Panc1 (cell line): ENCODE data around the gene LIMCH1. TPM values are rescaled to one million over a fixed set of nuclear protein-coding genes. Genes with fewer than 3 reads are reported as not detected.

Experiments used
- ATAC-seq: fragments of 200-7000 bp; cut with Tn5 transposase; 2 replicates; pipeline ENCODE4 v1.9.1; 2020; ENCODE audit warnings: mild to moderate bottlenecking, moderate library complexity
- BruUV-seq: library from RNA; stranded (reverse); fragments of 400-500 nt; replicated peaks from 2 replicates; lab custom pipeline; 2021; lab: Mats Ljungman, UMichigan
- CTCF ChIA-PET: fragments of 300-600 bp; sonication (Branson Sonifier 250); formaldehyde crosslinking; loops from one replicate; lab custom pipeline; 2022; ENCODE audit warnings: antibody characterized with exemption; lab: Charles Lee
- POLR2A ChIA-PET: fragments of 300-600 bp; sonication (Branson Sonifier 250); formaldehyde crosslinking; loops from one replicate; lab custom pipeline; 2022; ENCODE audit warnings: antibody characterized with exemption; lab: Charles Lee
- DNase-seq: peaks from one replicate; pipeline ENCODE4 v3.0.0-alpha.2; 2010; ENCODE audit warnings: low read depth, low spot score
- H3K27ac ChIP-seq: 2 replicates; pipeline ENCODE4 v1.5.1; 2011; ENCODE audit warnings: mild to moderate bottlenecking, low read length, inconsistent platforms
- H3K27me3 ChIP-seq: fragments of 200-500 bp; sonication (Bioruptor generic); 2 replicates; pipeline ENCODE4 v1.6.0; 2014; ENCODE audit warnings: low read length, inconsistent platforms; ENCODE audit not compliant: control insufficient read depth, insufficient read depth
- H3K36me3 ChIP-seq: fragments of 200-500 bp; sonication (Bioruptor generic); 2 replicates; pipeline ENCODE4 v1.5.1; 2014; ENCODE audit warnings: inconsistent platforms, mild to moderate bottlenecking, low read length, moderate library complexity; ENCODE audit not compliant: control insufficient read depth, insufficient read depth
- H3K4me1 ChIP-seq: 2 replicates; pipeline ENCODE4 v1.5.1; 2011; ENCODE audit warnings: inconsistent platforms, mild to moderate bottlenecking, low read length, moderate library complexity; ENCODE audit not compliant: control insufficient read depth, insufficient read depth
- H3K4me3 ChIP-seq, 2 experiments: 2 replicates each; pipeline ENCODE4 v1.5.1; 2011 to 2012; ENCODE audit warnings: low read depth in 2 of 2, low read length in 2 of 2, mild to moderate bottlenecking in 2 of 2, inconsistent platforms in 1 of 2, moderate library complexity in 1 of 2
- H3K9me3 ChIP-seq: fragments of 200-500 bp; sonication (Bioruptor generic); 2 replicates; pipeline ENCODE4 v1.5.1; 2014; ENCODE audit warnings: low read depth, mild to moderate bottlenecking, inconsistent platforms, low read length, moderate library complexity; ENCODE audit not compliant: control insufficient read depth, insufficient read depth
- CTCF ChIP-seq: fragments of 450-650 bp; IDR thresholded peaks from 2 replicates; pipeline ENCODE4 v1.5.1; 2017; ENCODE audit warnings: mild to moderate bottlenecking
- POLR2AphosphoS5 ChIP-seq: IDR thresholded peaks from 2 replicates; pipeline ENCODE4 v1.6.1; 2012; ENCODE audit warnings: mild to moderate bottlenecking, low read depth, low read length, moderate library complexity
- REST ChIP-seq, 2 experiments: IDR thresholded peaks; 2 replicates each; pipeline ENCODE4 v1.6.1; 2011 to 2012; ENCODE audit warnings: low read depth in 2 of 2, control low read depth in 1 of 2, low read length in 1 of 2, mild to moderate bottlenecking in 1 of 2, moderate library complexity in 1 of 2; ENCODE audit not compliant: insufficient read depth in 1 of 2
- SIN3A ChIP-seq: IDR thresholded peaks from 2 replicates; pipeline ENCODE4 v1.6.1; 2012; ENCODE audit warnings: low read depth, mild to moderate bottlenecking, low read length, moderate library complexity, borderline replicate concordance; ENCODE audit not compliant: insufficient read depth
- TCF7L2 ChIP-seq: IDR thresholded peaks from 2 replicates; pipeline ENCODE4 v1.6.1; 2011; ENCODE audit warnings: mild to moderate bottlenecking, low read depth, low read length, inconsistent platforms
- in situ Hi-C: cut with HindIII; loops from 2 replicates; pipeline ENCODE4 v1.10.0; 2016; ENCODE audit warnings: low sequenced_read_pairs, low pct_unique_long_range_greater_than_20kb
- intact Hi-C: fragments of 100-400 bp; cut with micrococcal nuclease; formaldehyde crosslinking; loops from one replicate; pipeline ENCODE4 v1.10.0; 2022; ENCODE audit not compliant: unreplicated experiment
- total RNA-seq: library from RNA; stranded (reverse); gene quantifications from one replicate; pipeline ENCODE4 v1.2.1, GENCODE V29; 2021; ENCODE audit not compliant: unreplicated experiment

Gene LIMCH1
- total RNA-seq, 1 experiment from 2014 or later = 3.3 TPM

GRCh38 chr4:41572956-41573355 lies 35.0 kb downstream of the LIMCH1 start:
- TF ChIP-seq CTCF (no peak), TCF7L2 (no peak), REST (IDR thresholded peaks at IDR 0.05; ENCODE audit: insufficient read depth in 1 of 2, low read depth in 2 of 2, low read length in 1 of 2) (no peak), POLR2AphosphoS5 (no peak), SIN3A (no peak)
- H3K27ac ChIP-seq = no peak overlapping the region
- peaks cover 3% of the 10 kb centered on the region for H3K27me3 ChIP-seq
- in situ Hi-C loops = no loop called here
- ATAC-seq (no peak), DNase-seq (no peak)
- H3K9me3 ChIP-seq = no peaks in the 10 kb centered on the region
- no peaks in the 10 kb centered on the region for H3K4me1 ChIP-seq
- intact Hi-C loops = no loop called here
- ChIA-PET CTCF (no interaction called here), POLR2A (no interaction called here)
- H3K4me3 ChIP-seq = no peak overlapping the region
- BruUV-seq = no TSS peak
- H3K36me3 ChIP-seq = no peaks in the 10 kb centered on the region

- DNase-seq = no peak
- CTCF ChIA-PET = no interaction called here
Observed at GRCh38 chr4:41573502-41574001, 35.6 kb downstream of the LIMCH1 start.

More at GRCh38 chr4:41573502-41574001, 35.6 kb downstream of the LIMCH1 start:
- Histone ChIP-seq H3K9me3 (no peaks in the 10 kb centered on the region), H3K4me3 (no peak overlapping the region), H3K27ac (no peak overlapping the region), H3K36me3 (no peaks in the 10 kb centered on the region), H3K27me3 (peaks cover 3% of the 10 kb centered on the region), H3K4me1 (no peaks in the 10 kb centered on the region)
- POLR2A ChIA-PET = no interaction called here
- no peak for ATAC-seq
- intact Hi-C loops (no loop called here), in situ Hi-C loops (no loop called here)
- BruUV-seq = no TSS peak
- no peak for TF ChIP-seq POLR2AphosphoS5
- no peak for TF ChIP-seq REST (IDR thresholded peaks at IDR 0.05; ENCODE audit: insufficient read depth in 1 of 2, low read depth in 2 of 2, low read length in 1 of 2)
- no peak for TF ChIP-seq SIN3A
- no peak for TF ChIP-seq TCF7L2
- no peak for TF ChIP-seq CTCF
